CD14-positive monocyte (primary cell): ENCODE measurements around the gene TSHZ2. TPM values are rescaled to one million over a fixed set of nuclear protein-coding genes. Genes with fewer than 3 reads are reported as not detected.

Experiments
- DNase-seq, 3 donors: peaks; one replicate each; pipeline ENCODE4 v3.0.0-alpha.2; 2011 to 2022
- H2AFZ ChIP-seq: 2 replicates; pipeline ENCODE4 v1.6.0; 2012; ENCODE audit warnings: mild to moderate bottlenecking, low read depth, low read length, inconsistent platforms; ENCODE audit not compliant: insufficient read depth, poor library complexity, severe bottlenecking
- H3K27ac ChIP-seq, 2 donors: 1 replicate in 1 of 2; 2 replicates in 1 of 2; pipeline ENCODE4 v1.5.1; 2012 to 2013; ENCODE audit warnings: low read length in 2 of 2, control low read depth in 1 of 2, inconsistent platforms in 1 of 2, low read depth in 1 of 2, mild to moderate bottlenecking in 1 of 2
- H3K27me3 ChIP-seq, 2 donors: one replicate each; pipeline versions ENCODE4 v1.6.0 to v1.6.1; 2011 to 2013; ENCODE audit warnings: low read length in 2 of 2; ENCODE audit not compliant: control insufficient read depth in 2 of 2, insufficient read depth in 2 of 2
- H3K36me3 ChIP-seq, 2 donors: replicated peaks in 1 of 2; 1 replicate in 1 of 2; 2 replicates in 1 of 2; pipeline versions ENCODE4 v1.5.1 to v1.6.1; 2012 to 2013; ENCODE audit warnings: low read length in 2 of 2, control low read depth in 1 of 2, inconsistent platforms in 1 of 2, mild to moderate bottlenecking in 1 of 2; ENCODE audit not compliant: insufficient read depth in 2 of 2, control insufficient read depth in 1 of 2
- H3K4me1 ChIP-seq, 2 donors: 1 replicate in 1 of 2; 2 replicates in 1 of 2; pipeline versions ENCODE4 v1.5.1 to v1.6.1; 2012 to 2013; ENCODE audit warnings: low read length in 2 of 2, control low read depth in 1 of 2, inconsistent platforms in 1 of 2, mild to moderate bottlenecking in 1 of 2, moderate library complexity in 1 of 2; ENCODE audit not compliant: insufficient read depth in 2 of 2, control insufficient read depth in 1 of 2
- H3K4me2 ChIP-seq: replicated peaks from 2 replicates; pipeline ENCODE3; 2012; ENCODE audit warnings: low read length, moderate library complexity, mild to moderate bottlenecking; ENCODE audit not compliant: poor library complexity, severe bottlenecking; ENCODE audit errors: extremely low read depth
- H3K4me3 ChIP-seq, 3 experiments: fragments of 200-600 bp in 1 of 3; sonication (generic) in 1 of 3; replicated peaks in 1 of 3; 1 replicate in 2 of 3; 2 replicates in 1 of 3; pipeline ENCODE4 v1.5.1; 2011 to 2013; ENCODE audit warnings: low read length in 3 of 3, mild to moderate bottlenecking in 3 of 3, control low read depth in 2 of 3, low read depth in 2 of 3, inconsistent platforms in 1 of 3, moderate library complexity in 1 of 3
- H3K79me2 ChIP-seq: 2 replicates; pipeline ENCODE4 v1.6.0; 2012; ENCODE audit warnings: mild to moderate bottlenecking, control low read depth, inconsistent platforms, low read length, moderate library complexity; ENCODE audit not compliant: insufficient read depth
- H3K9ac ChIP-seq: 2 replicates; pipeline ENCODE4 v1.6.0; 2017; ENCODE audit warnings: low read length, mild to moderate bottlenecking; ENCODE audit not compliant: insufficient read depth, poor library complexity, severe bottlenecking
- H3K9me3 ChIP-seq, 2 donors: replicated peaks in 1 of 2; 1 replicate in 1 of 2; 2 replicates in 1 of 2; pipeline versions ENCODE4 v1.5.1 to v1.6.1; 2012 to 2013; ENCODE audit warnings: low read length in 2 of 2, control low read depth in 1 of 2; ENCODE audit not compliant: control insufficient read depth in 1 of 2, insufficient read depth in 1 of 2
- H4K20me1 ChIP-seq: 2 replicates; pipeline ENCODE4 v1.6.0; 2012; ENCODE audit warnings: mild to moderate bottlenecking, low read length, control low read depth, moderate library complexity; ENCODE audit not compliant: insufficient read depth
- H3K27ac Mint-ChIP-seq, 7 donors: one replicate each; pipeline ENCODE4 v1.8.0; 2020; ENCODE audit warnings: mild to moderate bottlenecking in 7 of 7, mixed read lengths in 7 of 7, moderate library complexity in 6 of 7, inconsistent platforms in 2 of 7
- H3K27me3 Mint-ChIP-seq, 3 donors: one replicate each; pipeline ENCODE4 v1.8.0; 2021 to 2022; ENCODE audit warnings: low read depth in 3 of 3, mild to moderate bottlenecking in 3 of 3, mixed read lengths in 3 of 3, moderate library complexity in 3 of 3, inconsistent platforms in 1 of 3
- H3K36me3 Mint-ChIP-seq, 2 donors: one replicate each; pipeline ENCODE4 v1.8.0; 2020; ENCODE audit warnings: mixed read lengths in 2 of 2, inconsistent platforms in 1 of 2, mild to moderate bottlenecking in 1 of 2
- H3K4me1 Mint-ChIP-seq: one replicate; pipeline ENCODE4 v1.8.0; 2020; ENCODE audit warnings: mild to moderate bottlenecking, mixed read lengths
- H3K4me3 Mint-ChIP-seq, 2 donors: one replicate each; pipeline ENCODE4 v1.8.0; 2020; ENCODE audit warnings: mild to moderate bottlenecking in 2 of 2, mixed read lengths in 2 of 2, moderate library complexity in 1 of 2
- H3K9me3 Mint-ChIP-seq, 7 donors: one replicate each; pipeline ENCODE4 v1.8.0; 2020 to 2022; ENCODE audit warnings: mixed read lengths in 7 of 7, mild to moderate bottlenecking in 6 of 7, moderate library complexity in 6 of 7, inconsistent platforms in 2 of 7
- CTCF ChIP-seq: fragments of 200-600 bp; IDR thresholded peaks from one replicate; pipeline ENCODE4 v1.8.0; 2022; ENCODE audit warnings: antibody characterized with exemption, mild to moderate bottlenecking
- WGBS: methylation state at CpG from one replicate; pipeline ENCODE4 v1.1.5; 2013; ENCODE audit warnings: missing lambda C conversion rate; ENCODE audit not compliant: insufficient coverage; 5-methylcytosine and 5-hydroxymethylcytosine counted together
- intact Hi-C, 2 donors: fragments of 100-400 bp; cut with micrococcal nuclease; formaldehyde crosslinking; loops; one replicate each; pipeline versions ENCODE4 v1.15.0 to v1.15.1; 2023
- polyA plus RNA-seq, 3 donors: library from polyadenylated mRNA; depleted of rRNA in 1 of 3; unstranded in 2 of 3; stranded (reverse) in 1 of 3; fragments of 300-500 nt in 2 of 3; fragments of >200 nt in 1 of 3; fragmentation: Illumina TruSeq in 2 of 3; gene quantifications; 1 replicate in 2 of 3; 2 replicates in 1 of 3; pipeline ENCODE4 v1.2.3, GENCODE V29; 2012 to 2021

TSHZ2 gene
- polyA plus RNA-seq, 3 donors, result not detected

- WGBS, result 45% methylated on average over 4 of the region's 12 CpGs
- no peak for DNase-seq
- no peak for TF ChIP-seq CTCF
- Mint-ChIP-seq H3K27ac (no peak overlapping the region), H3K4me3 (no peak overlapping the region), H3K27me3 (peaks cover 4 to 6% (median 6%) of the 10 kb centered on the region in 3 donors), H3K4me1 (no peaks in the 10 kb centered on the region), H3K36me3 (no peaks in the 10 kb centered on the region), H3K9me3 (no peaks in the 10 kb centered on the region)
- Histone ChIP-seq H3K4me3 (no peak overlapping the region), H3K79me2 (no peaks in the 10 kb centered on the region), H3K4me1 (no peaks in the 10 kb centered on the region), H3K36me3 (no peaks in the 10 kb centered on the region), H3K4me2 (no peak overlapping the region), H3K27ac (no peak overlapping the region), H2AFZ (no peak overlapping the region), H4K20me1 (no peaks in the 10 kb centered on the region), H3K27me3 (no peaks in the 10 kb centered on the region), H3K9ac (no peak overlapping the region), H3K9me3 (no peaks in the 10 kb centered on the region)
- intact Hi-C loops, result no loop called here
Measured at GRCh38 chr20:53175135-53175780, 203.1 kb downstream of the TSHZ2 start.

GRCh38 chr20:53176134-53176533 is 204.0 kb downstream of the TSHZ2 start:
- no CpG with 5 or more reads among the region's 3 CpGs for WGBS
- Histone ChIP-seq H3K4me2 (no peak overlapping the region), H3K27ac (no peak overlapping the region), H3K27me3 (no peaks in the 10 kb centered on the region), H3K9me3 (no peaks in the 10 kb centered on the region), H3K36me3 (no peaks in the 10 kb centered on the region), H3K79me2 (no peaks in the 10 kb centered on the region), H3K4me3 (no peak overlapping the region), H3K9ac (no peak overlapping the region), H4K20me1 (no peaks in the 10 kb centered on the region), H2AFZ (no peak overlapping the region), H3K4me1 (no peaks in the 10 kb centered on the region)
- Mint-ChIP-seq H3K4me3 (no peak overlapping the region), H3K9me3 (no peaks in the 10 kb centered on the region), H3K27ac (peak overlapping the region in 1 of 7 donors; percentile 18), H3K36me3 (no peaks in the 10 kb centered on the region), H3K27me3 (peaks cover 4 to 7% (median 6%) of the 10 kb centered on the region in 3 donors), H3K4me1 (no peaks in the 10 kb centered on the region)
- no peak for DNase-seq
- intact Hi-C loops, result no loop called here
- TF ChIP-seq CTCF, result no peak
